ENCODE measurements around the gene ZNF79.

ZNF79 gene

GRCh38 chr9:127493592-127494303 lies 69.6 kb downstream of the ZNF79 start:
- TF ChIP-seq, protein P1, sequence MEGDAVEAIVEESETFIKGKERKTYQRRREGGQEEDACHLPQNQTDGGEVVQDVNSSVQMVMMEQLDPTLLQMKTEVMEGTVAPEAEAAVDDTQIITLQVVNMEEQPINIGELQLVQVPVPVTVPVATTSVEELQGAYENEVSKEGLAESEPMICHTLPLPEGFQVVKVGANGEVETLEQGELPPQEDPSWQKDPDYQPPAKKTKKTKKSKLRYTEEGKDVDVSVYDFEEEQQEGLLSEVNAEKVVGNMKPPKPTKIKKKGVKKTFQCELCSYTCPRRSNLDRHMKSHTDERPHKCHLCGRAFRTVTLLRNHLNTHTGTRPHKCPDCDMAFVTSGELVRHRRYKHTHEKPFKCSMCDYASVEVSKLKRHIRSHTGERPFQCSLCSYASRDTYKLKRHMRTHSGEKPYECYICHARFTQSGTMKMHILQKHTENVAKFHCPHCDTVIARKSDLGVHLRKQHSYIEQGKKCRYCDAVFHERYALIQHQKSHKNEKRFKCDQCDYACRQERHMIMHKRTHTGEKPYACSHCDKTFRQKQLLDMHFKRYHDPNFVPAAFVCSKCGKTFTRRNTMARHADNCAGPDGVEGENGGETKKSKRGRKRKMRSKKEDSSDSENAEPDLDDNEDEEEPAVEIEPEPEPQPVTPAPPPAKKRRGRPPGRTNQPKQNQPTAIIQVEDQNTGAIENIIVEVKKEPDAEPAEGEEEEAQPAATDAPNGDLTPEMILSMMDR (IDR thresholded peaks at IDR 0.05), result no peak
- DNase-seq (ENCODE audit: low spot score), result no peak
- H3K27ac ChIP-seq, result peak overlapping the region in 1 of 2 donors; percentile 86
- no peak overlapping the region for H3K4me3 ChIP-seq

DNA sequence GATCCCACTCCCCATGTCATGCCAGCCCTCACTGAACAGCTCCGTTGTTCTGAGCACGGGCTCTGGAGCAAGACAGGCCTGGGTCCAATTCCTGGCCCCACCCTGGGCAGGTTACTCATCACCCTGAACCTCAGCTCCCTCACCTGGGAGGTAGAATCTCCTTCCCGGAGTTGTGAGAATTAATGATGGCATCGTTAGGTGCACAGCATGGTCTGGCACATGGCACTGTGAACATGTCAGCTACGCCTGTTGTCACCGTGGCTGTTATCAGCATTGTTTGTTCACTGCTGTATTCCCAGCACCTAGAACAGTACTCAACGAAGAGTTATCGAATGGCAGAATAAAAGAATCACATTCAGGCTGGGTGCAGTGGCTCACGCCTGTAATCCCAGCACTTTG lies 70.1 kb downstream of the ZNF79 start:
- TF ChIP-seq, protein P1 (IDR thresholded peaks at IDR 0.05), result no peak
- Histone ChIP-seq H3K4me3 (no peak overlapping the region), H3K27ac (peak overlapping the region in 1 of 2 donors; percentile 86)
- no peak for DNase-seq (ENCODE audit: low spot score)
